IMR-90 (cell line): ENCODE data around the gene TFCP2.

ENCODE experiments used
- BHLHE40 ChIP-seq: fragments of 150-350 bp; IDR thresholded peaks from 2 replicates; pipeline ENCODE4 v1.6.1; 2016; ENCODE audit warnings: mild to moderate bottlenecking, low read depth, low read length
- CEBPB ChIP-seq: IDR thresholded peaks from 2 replicates; pipeline ENCODE4 v1.6.1; 2012; ENCODE audit warnings: low read depth, low read length, improper control_type of control experiment
- CHD1 ChIP-seq: IDR thresholded peaks from 2 replicates; pipeline ENCODE4 v1.6.1; 2012; ENCODE audit warnings: low read depth, low read length, improper control_type of control experiment
- FOS ChIP-seq: fragments of 150-350 bp; IDR thresholded peaks from 2 replicates; pipeline ENCODE4 v1.6.1; 2016; ENCODE audit warnings: low read depth, low read length
- MAZ ChIP-seq: IDR thresholded peaks from 2 replicates; pipeline ENCODE4 v1.6.1; 2012; ENCODE audit warnings: low read depth, mild to moderate bottlenecking, low read length, improper control_type of control experiment, moderate library complexity, borderline replicate concordance
- MXI1 ChIP-seq: IDR thresholded peaks from 2 replicates; pipeline ENCODE4 v1.6.1; 2012; ENCODE audit warnings: low read depth, mild to moderate bottlenecking, low read length, moderate library complexity, borderline replicate concordance
- POLR2A ChIP-seq: IDR thresholded peaks from 2 replicates; pipeline ENCODE4 v1.6.1; 2012; ENCODE audit warnings: mild to moderate bottlenecking, low read depth, low read length
- RAD21 ChIP-seq: IDR thresholded peaks from 2 replicates; pipeline ENCODE4 v1.6.1; 2012; ENCODE audit warnings: low read length, improper control_type of control experiment
- RFX5 ChIP-seq: IDR thresholded peaks from 2 replicates; pipeline ENCODE4 v1.8.0; 2012; ENCODE audit warnings: low read depth, mild to moderate bottlenecking, low read length, moderate library complexity
- SMC3 ChIP-seq: fragments of 150-350 bp; IDR thresholded peaks from 2 replicates; pipeline ENCODE4 v1.6.1; 2016; ENCODE audit warnings: low read depth, mild to moderate bottlenecking, antibody characterized with exemption, low read length, moderate library complexity
- TF ChIP-seq, protein P1 (sequence below): conservative IDR thresholded peaks from 2 replicates; pipeline ENCODE4 v1.5.1; 2012; ENCODE audit warnings: mild to moderate bottlenecking, low read depth, low read length, improper control_type of control experiment
- TF ChIP-seq, protein P2 (sequence below): fragments of 150-350 bp; IDR thresholded peaks from 2 replicates; pipeline ENCODE4 v1.6.1; 2016; ENCODE audit warnings: low read depth, mild to moderate bottlenecking, low read length, moderate library complexity, borderline replicate concordance
- TF ChIP-seq, protein P3 (sequence below): fragments of 150-350 bp; IDR thresholded peaks from 2 replicates; pipeline ENCODE4 v1.6.1; 2017; ENCODE audit warnings: mild to moderate bottlenecking, antibody characterized with exemption, low read length, low read depth

DNA sequence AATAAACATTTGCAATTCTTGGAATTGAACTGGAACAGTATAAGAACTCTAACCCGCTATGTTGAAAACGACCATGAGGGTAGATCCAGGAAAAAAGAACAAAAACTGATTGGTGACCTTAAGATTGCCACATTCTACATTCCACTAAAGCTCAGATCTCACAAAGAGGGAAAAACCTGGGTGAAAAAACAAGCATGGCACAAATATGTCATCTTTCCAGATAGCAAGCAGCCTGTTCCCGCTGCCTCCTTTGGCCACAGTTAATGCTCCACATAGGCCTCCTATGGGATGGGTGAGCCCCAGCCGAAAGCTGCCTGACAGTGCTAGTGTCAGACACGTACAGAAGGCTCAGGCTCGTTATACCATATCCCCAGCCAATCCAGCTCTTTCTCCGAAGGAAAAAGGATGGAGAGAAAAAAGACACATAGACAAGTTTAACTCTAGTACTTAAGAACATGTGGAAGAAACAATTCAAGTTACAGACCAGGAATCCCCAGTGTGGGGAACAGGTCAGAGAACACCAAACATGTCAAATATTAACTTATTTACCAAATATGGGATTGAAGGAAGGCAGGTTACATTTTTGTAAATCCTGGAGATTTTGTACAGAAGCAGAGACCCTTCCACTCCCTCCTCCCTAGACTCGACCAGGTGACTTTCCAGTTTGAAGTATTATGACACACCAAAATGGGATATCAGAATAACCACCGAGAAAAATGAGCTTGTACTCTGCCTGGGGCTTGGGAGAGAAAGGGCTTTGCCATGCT is 110.1 kb downstream of the TFCP2 start:
- TF ChIP-seq BHLHE40 (no peak), MXI1 (no peak), POLR2A (no peak), FOS (no peak), SMC3 (no peak), MAZ (no peak), RAD21 (no peak), CHD1 (no peak), CEBPB (no peak), RFX5 (no peak)
- TF ChIP-seq, protein P1, sequence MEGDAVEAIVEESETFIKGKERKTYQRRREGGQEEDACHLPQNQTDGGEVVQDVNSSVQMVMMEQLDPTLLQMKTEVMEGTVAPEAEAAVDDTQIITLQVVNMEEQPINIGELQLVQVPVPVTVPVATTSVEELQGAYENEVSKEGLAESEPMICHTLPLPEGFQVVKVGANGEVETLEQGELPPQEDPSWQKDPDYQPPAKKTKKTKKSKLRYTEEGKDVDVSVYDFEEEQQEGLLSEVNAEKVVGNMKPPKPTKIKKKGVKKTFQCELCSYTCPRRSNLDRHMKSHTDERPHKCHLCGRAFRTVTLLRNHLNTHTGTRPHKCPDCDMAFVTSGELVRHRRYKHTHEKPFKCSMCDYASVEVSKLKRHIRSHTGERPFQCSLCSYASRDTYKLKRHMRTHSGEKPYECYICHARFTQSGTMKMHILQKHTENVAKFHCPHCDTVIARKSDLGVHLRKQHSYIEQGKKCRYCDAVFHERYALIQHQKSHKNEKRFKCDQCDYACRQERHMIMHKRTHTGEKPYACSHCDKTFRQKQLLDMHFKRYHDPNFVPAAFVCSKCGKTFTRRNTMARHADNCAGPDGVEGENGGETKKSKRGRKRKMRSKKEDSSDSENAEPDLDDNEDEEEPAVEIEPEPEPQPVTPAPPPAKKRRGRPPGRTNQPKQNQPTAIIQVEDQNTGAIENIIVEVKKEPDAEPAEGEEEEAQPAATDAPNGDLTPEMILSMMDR: no peak
- TF ChIP-seq, protein P2, sequence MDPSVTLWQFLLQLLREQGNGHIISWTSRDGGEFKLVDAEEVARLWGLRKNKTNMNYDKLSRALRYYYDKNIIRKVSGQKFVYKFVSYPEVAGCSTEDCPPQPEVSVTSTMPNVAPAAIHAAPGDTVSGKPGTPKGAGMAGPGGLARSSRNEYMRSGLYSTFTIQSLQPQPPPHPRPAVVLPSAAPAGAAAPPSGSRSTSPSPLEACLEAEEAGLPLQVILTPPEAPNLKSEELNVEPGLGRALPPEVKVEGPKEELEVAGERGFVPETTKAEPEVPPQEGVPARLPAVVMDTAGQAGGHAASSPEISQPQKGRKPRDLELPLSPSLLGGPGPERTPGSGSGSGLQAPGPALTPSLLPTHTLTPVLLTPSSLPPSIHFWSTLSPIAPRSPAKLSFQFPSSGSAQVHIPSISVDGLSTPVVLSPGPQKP: no peak
- TF ChIP-seq, protein P3, sequence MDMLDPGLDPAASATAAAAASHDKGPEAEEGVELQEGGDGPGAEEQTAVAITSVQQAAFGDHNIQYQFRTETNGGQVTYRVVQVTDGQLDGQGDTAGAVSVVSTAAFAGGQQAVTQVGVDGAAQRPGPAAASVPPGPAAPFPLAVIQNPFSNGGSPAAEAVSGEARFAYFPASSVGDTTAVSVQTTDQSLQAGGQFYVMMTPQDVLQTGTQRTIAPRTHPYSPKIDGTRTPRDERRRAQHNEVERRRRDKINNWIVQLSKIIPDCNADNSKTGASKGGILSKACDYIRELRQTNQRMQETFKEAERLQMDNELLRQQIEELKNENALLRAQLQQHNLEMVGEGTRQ: no peak
